Astrocyte (in vitro differentiated cells and primary cell): ENCODE data around the gene CLTRN.

Experiments
- EZH2 ChIP-seq: IDR thresholded peaks from 2 replicates; pipeline ENCODE4 v1.6.1; 2012; ENCODE audit warnings: mild to moderate bottlenecking, low read length, inconsistent platforms; ENCODE audit not compliant: insufficient read depth
- TF ChIP-seq, protein P1 (sequence below): IDR thresholded peaks from 2 replicates; pipeline ENCODE4 v1.5.1; 2011; ENCODE audit warnings: low read depth, mild to moderate bottlenecking, inconsistent platforms, low read length, moderate library complexity; ENCODE audit not compliant: insufficient read depth

DNA sequence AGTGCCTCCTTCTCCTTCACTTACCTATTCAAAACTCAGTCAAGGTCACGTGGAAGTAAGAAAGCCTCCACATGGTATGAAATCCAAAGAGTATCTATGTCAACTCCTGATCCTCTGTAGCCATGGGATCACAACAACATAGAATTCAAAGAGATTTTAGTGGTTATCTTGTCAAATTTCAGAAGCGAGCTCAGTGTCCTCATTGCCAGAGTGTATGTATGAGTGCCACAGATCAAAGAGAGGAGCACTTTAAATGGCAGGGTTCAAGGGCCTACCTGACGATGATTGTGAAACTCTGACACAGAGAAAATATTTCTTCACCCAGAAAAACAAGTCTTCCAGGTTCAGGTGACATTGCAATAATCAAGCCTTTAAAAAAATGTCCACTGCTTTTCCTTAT lies 62.7 kb downstream of the CLTRN start:
- TF ChIP-seq, protein P1, sequence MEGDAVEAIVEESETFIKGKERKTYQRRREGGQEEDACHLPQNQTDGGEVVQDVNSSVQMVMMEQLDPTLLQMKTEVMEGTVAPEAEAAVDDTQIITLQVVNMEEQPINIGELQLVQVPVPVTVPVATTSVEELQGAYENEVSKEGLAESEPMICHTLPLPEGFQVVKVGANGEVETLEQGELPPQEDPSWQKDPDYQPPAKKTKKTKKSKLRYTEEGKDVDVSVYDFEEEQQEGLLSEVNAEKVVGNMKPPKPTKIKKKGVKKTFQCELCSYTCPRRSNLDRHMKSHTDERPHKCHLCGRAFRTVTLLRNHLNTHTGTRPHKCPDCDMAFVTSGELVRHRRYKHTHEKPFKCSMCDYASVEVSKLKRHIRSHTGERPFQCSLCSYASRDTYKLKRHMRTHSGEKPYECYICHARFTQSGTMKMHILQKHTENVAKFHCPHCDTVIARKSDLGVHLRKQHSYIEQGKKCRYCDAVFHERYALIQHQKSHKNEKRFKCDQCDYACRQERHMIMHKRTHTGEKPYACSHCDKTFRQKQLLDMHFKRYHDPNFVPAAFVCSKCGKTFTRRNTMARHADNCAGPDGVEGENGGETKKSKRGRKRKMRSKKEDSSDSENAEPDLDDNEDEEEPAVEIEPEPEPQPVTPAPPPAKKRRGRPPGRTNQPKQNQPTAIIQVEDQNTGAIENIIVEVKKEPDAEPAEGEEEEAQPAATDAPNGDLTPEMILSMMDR = no peak
- TF ChIP-seq EZH2 = no peak
